ENCODE data around the gene ACTA1.

GRCh38 chr1:229452956-229453801 is 19.3 kb upstream of the ACTA1 start:
- TF ChIP-seq CTCF (IDR thresholded peaks at IDR 0.05; ENCODE audit: borderline replicate concordance, extremely low read depth, low read length, poor library complexity, severe bottlenecking) (peak; percentile 44), EZH2 (IDR thresholded peaks at IDR 0.05; ENCODE audit: borderline replicate concordance, low read depth, low read length, severe bottlenecking) (no peak)

Measured in DND-41 (cell line).